GM12892 (cell line): ENCODE results near the gene RNF215.

Experiments used
- DNase-seq: peaks from one replicate; pipeline ENCODE4 v3.0.0; 2011; ENCODE audit not compliant: insufficient read length
- FAIRE-seq: peaks from 2 replicates; lab custom pipeline; 2011; peaks lifted over from hg19 to GRCh38; lab: Jason Lieb, UNC
- POLR2A ChIP-seq: IDR thresholded peaks from 2 replicates; pipeline ENCODE4 v1.6.1; 2011; ENCODE audit warnings: low read depth, low read length, control low read depth
- POLR2AphosphoS5 ChIP-seq: IDR thresholded peaks from 2 replicates; pipeline ENCODE4 v1.6.1; 2011; ENCODE audit warnings: low read depth, low read length, control low read depth
- TAF1 ChIP-seq: IDR thresholded peaks from 2 replicates; pipeline ENCODE4 v1.6.1; 2011; ENCODE audit warnings: low read depth, mild to moderate bottlenecking, control low read depth, low read length, borderline replicate concordance

Gene RNF215

DNA sequence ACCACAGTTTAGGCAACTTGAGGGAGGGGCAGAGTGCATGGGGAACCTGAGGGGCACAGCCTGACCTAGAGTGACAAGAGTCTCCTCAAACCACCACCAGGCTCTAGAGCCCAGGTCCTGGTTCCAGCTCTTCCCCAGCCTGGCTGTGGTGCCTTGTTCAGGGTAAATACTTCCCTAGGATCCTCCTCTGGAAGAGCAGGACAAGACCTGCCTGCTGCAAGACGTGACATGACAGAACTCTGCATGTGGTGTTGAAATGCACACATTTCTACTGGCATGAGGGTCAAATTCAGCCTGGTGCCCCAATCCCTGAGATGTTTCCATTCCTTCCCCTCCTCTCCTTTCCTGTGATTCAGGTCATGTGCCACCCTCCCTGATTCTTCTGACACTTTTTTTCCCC is 12.9 kb upstream of the RNF215 start:
- FAIRE-seq: peak; percentile 5
- DNase-seq: no peak
- TF ChIP-seq POLR2AphosphoS5: no peak
- no peak for TF ChIP-seq POLR2A

DNA sequence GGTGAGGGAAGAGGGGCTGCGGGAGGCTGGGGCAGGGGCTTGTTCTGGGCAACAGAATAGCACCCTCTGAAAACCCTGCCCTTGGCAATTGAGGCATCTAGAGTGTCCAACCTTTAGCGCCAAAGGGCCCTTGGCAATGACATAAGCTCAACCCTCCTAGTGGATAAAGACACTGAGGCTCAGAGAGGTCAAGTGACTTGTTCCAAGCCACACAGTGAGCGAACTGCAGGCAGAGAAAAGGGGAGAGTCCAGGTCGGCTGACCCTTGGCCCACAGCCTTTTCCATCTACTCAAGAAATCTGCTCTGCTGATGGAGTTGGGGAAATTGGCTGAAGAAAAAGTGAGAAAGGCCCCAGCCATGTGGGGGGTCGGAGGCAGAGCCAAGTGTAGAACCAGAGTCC is 12.5 kb upstream of the RNF215 start:
- no peak for FAIRE-seq

GRCh38 chr22:30398685-30399680 is 11.8 kb upstream of the RNF215 start:
- TF ChIP-seq POLR2AphosphoS5: no peak
- DNase-seq (no peak), FAIRE-seq (no peak)

More for the DNA sequence above, 12.5 kb upstream of the RNF215 start:
- DNase-seq: no peak
- TF ChIP-seq POLR2A: no peak

GRCh38 chr22:30397656-30398635 is 10.7 kb upstream of the RNF215 start:
- TF ChIP-seq POLR2A: no peak
- TF ChIP-seq TAF1: no peak
- no peak for TF ChIP-seq POLR2AphosphoS5
- DNase-seq: no peak
- peak; percentile 30 for FAIRE-seq

GRCh38 chr22:30396871-30397655 is 9.9 kb upstream of the RNF215 start, which contains the start of gene SEC14L2:
Gene SEC14L2 (plus strand): TSS chr22:30397018. CDS start chr22:30397117, 99 bp downstream.
- no peak for DNase-seq
- TF ChIP-seq POLR2A (no peak), TAF1 (no peak), POLR2AphosphoS5 (no peak)
- FAIRE-seq: peak; percentile 50

DNA sequence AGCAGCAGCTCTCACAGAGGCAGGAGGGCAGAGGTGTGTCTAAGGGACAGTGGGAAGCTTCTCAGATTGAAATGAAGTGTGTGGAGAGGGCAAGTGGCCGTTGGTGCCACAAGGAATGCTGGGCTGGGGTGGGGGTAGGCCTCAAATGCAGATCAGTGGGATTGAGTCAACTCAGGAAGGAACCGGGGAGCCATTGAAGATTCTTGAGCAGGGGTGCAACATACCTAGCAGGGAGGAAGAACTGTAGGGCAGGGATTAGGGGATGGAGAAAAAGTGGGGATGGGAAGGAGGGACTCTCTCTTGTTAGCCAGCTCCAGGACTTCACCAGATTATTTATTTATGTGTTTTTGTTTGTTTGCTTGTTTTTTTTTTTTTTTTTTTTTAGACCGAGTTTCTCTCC is 6.7 kb upstream of the RNF215 start:
- DNase-seq (no peak), FAIRE-seq (no peak)
- TF ChIP-seq POLR2A: no peak
- no peak for TF ChIP-seq TAF1
- no peak for TF ChIP-seq POLR2AphosphoS5

GRCh38 chr22:30393322-30393680 is 6.1 kb upstream of the RNF215 start:
- DNase-seq: no peak
- TF ChIP-seq POLR2A (no peak), POLR2AphosphoS5 (no peak), TAF1 (no peak)
- no peak for FAIRE-seq

DNA sequence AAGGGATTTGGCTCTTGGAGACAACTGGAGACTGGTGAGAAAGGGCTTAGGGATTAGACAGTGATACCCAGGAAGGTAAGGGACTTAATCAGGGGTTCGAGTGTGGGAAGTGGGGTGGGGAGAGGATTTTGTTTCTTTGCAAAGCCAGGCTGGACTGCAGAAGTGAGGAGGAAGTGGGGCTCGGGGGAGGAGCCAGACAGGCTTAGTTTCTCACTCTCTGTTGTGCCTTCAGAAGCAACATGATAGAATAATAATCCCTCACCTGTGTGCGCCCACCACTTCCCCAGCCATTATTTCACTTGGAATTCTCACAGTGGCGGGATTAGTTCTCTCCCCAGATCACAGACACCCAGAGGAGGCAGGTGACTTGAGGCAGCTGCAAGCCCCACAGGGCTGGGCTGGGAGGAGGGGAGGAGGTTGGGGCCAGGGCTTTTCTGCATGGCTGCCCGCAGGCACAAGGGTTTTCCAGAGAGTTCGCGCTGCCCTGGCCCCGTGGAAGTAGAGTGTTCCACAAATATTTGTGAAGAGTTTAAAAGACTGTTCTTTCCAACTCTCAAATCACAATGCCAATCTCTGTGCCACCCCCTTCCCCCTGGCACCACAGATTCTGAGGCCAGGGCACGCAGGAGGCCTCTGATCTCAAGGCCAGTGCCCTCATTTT is 5.6 kb upstream of the RNF215 start:
- DNase-seq (no peak), FAIRE-seq (peak; percentile 85)

DNA sequence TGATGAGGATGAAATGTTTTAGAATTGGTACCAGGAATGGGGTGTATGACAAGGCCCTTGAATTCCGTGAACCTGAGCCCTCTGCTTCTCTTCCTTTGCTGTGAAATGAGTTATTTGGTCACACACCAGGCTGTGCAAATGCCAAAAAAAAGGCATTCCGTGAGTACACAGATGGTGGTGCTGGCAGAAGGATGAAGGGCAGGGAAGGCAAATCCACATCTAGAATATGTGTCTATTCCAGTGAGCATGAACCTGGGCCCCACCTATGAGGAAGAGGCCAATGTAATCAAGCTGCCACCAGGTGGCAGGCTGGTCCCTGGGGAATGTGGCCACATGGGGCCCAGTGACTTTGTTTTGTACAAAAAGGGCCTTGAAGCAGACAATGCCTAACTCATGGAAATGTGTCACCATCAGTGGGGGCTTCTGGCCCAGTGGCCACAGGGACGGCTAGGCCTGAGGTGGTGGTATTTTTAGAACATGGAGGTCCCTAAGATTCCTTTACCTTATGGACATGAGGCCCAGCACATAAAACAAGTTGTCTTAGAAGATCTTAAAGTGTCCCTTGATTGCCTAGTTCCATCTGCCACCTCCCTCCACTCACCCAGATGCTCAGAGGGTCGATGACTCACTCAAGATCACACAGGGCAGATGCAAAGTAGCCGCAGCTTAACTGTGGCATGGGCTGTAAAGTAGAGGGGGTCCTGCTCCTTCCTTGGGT is 3.9 kb upstream of the RNF215 start:
- DNase-seq: peak; percentile 71
- TF ChIP-seq POLR2A (no peak), POLR2AphosphoS5 (no peak), TAF1 (no peak)
- peak; percentile 94 for FAIRE-seq

More for the DNA sequence above, 5.6 kb upstream of the RNF215 start:
- no peak for TF ChIP-seq POLR2A
- TF ChIP-seq POLR2AphosphoS5: no peak
- TF ChIP-seq TAF1: no peak

- TF ChIP-seq TAF1: no peak
- no peak for TF ChIP-seq POLR2AphosphoS5
- TF ChIP-seq POLR2A: no peak
- DNase-seq (no peak), FAIRE-seq (no peak)
Observed at GRCh38 chr22:30386608-30386959, 627 bp downstream of the RNF215 start.
